DMS114 treated with DMSO at 0.1 percent for 48 hours (cell line): Measurements from ENCODE around the gene HSPD1.

ENCODE experiments used
- DNase-seq: peaks from one replicate; lab custom pipeline; 2025; ENCODE audit not compliant: unreplicated experiment; lab: John Stamatoyannopoulos, UW

The HSPD1 gene

DNA sequence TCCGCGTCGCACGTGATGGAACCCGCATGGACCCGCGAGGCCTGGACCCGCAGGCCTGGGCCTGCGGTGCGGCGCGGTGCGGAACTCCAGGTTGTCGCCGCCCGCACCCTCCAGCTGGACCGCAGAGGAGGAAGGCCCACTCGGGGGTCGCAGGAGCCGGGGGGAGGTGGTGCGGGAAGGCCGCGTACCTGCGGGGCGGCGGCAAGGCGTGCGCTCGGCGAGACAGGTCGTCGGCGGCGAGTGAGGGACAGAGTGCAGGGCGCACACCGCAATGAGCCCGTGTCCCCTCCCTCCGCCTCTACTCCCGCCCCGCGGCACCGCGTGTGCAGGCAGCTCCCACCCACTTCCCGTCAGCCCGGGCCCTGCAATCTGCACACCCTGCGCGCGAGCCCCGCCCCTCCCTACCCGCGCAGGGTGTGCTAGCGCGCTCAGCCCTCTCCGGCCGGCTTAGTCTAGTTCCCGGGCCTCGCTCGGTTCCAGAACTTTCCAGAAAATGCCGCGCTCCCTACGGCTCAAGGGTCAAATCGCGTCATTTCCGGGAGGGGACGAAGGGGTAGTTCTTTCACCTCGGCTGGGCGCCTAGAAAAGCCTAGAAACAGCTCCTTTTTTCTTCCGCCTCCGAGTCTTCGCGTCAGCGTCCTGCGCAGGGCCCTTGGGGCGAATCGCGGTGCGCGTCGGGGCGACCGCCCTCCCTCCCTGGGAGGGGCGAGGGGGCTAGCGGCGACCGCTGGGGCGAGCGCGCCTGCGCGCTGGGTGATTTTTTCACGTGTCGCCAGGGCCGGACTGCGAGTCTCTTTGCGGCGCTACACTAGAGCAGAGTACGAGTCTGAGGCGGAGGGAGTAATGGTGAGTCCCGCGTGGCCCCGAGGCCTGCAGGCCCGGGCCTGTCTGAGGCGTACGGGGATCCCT lies at the start of gene HSPD1, which contains the start of gene HSPE1:
HSPD1 (minus strand) TSS at position 247 of the 909 bp plus-strand sequence. CDS start 992 bp downstream, outside the sequence.
HSPE1 (plus strand) TSS at position 786 of the 909 bp plus-strand sequence; CDS start at position 844, 58 bp downstream.
- DNase-seq = peak; percentile 94

GRCh38 chr2:197548582-197548981 lies 48.9 kb upstream of the HSPD1 start:
- DNase-seq = no peak

- DNase-seq = no peak
These were observed 47.7 kb upstream of the HSPD1 start for GRCh38 chr2:197547163-197547900.

- no peak for DNase-seq
These were observed 43.6 kb upstream of the HSPD1 start for GRCh38 chr2:197543206-197543605.

- DNase-seq = no peak
These were observed 40.1 kb upstream of the HSPD1 start for GRCh38 chr2:197539734-197540133.

DNA sequence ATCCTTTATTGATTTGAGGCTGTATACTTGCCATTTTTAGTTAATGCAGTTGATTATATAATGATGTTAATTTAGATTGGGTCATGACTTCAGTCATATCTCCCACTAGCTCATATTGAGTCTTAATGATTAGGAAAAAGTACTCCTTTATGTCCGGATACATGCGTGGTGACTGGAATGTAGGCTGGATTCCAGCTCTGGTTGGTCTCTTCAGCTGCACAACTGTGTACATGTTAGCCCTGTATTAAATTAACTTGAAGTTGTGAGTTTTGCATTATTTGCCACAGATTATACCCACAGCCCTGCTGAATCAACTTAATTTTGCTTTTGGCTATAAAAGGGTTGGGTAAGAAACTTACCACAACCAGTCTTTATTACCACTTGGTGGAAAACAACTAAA lies 38.8 kb upstream of the HSPD1 start:
- DNase-seq = no peak

DNA sequence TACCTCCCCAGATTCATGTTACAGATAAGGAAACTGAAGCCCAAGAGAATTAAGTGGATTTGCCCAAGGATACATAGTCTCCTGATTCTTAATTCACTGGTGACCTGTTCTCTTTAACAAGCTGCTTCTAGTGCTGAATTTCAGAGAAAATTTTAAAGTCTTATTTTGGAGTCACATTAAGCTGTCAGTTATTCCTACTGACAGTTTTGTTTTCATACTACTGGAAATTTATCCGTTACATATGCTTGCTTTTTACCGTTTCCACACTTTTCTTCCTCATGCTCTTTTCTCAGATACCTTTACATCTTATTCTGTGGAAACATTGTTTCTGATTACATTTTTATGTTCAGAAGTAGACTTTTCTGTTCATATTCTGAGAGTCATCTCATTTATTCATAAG lies 17.5 kb upstream of the HSPD1 start:
- DNase-seq = no peak

DNA sequence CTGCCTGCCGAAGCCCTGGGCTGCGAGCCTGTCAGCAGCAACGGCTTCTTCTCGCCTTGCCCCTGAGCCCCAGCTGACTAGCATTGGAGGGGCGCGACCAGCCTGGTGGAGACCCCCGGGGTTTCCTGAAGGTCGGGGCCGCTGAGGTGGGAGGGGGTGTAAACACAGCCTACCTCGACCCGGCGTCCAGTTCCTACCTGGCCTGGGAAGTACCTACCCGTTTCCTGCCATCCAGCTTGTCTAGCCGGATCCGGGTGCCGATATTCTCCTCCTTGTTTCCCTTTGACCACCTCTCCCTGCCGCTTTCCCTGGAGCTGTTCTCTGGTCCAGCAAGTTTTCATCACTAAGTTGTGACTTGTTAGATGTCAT lies 16.7 kb upstream of the HSPD1 start:
- DNase-seq = no peak

DNA sequence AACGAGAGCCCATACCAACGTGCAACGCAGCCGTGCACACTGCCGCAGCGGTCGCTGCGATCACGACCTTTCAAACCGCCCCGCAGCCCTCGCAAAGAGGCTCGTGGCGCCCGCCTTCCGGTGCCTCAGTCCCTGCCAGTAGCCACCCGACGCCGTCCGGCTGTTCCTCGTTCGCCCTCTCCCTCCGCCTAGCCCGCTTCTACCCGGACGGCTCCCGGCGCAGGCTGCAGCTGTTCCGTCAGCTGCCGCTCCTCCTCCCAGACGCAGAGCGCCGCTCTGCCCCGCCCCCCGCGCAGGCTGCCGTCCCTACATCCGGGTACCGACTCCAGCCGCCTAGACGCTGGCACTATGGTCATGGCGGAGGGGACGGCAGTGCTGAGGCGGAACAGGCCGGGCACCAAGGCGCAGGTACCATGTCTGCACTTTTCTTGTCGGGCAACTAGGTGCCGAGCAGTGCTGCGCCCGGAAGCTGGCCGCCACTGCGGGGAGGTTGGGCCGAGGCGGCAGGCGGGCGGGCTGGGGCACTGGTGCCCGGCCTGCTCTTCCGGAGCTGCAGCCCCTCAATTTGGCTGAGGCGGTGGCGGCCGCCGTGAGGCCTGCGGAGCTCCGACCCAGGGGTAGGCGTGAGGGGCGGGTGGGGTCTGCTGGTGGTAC lies 16.2 kb upstream of the HSPD1 start, which contains the start of gene MOB4:
MOB4 (plus strand) TSS at position 328 of the 654 bp plus-strand sequence; CDS start at position 349, 21 bp downstream.
- DNase-seq = peak; percentile 85

- DNase-seq = no peak
These were observed 15.7 kb upstream of the HSPD1 start for GRCh38 chr2:197515315-197515738.

DNA sequence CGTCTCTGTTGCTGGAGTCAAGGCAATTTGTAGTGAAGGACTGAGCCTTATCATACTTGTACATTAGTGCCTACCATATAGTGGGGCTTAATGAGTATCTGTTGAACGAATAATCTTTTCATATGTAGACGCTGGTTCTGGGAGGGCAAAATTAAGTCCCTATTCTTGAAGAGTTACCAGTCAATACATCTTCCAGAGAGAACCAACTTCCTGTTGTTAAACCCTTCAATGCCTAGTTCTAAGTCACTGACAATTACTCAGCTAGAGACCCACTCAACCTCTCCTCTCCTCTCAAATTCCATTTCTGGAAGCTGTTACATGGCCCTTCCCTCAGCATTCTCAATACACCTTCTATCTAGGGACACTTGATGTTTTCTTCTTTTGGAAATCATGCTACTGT lies 15.1 kb upstream of the HSPD1 start:
- no peak for DNase-seq

- DNase-seq = no peak
These were observed 14.3 kb upstream of the HSPD1 start for GRCh38 chr2:197513915-197514314.

- DNase-seq = no peak
These were observed 7.0 kb upstream of the HSPD1 start for GRCh38 chr2:197506658-197507057.

GRCh38 chr2:197504512-197504911 lies 4.9 kb upstream of the HSPD1 start:
- no peak for DNase-seq

DNA sequence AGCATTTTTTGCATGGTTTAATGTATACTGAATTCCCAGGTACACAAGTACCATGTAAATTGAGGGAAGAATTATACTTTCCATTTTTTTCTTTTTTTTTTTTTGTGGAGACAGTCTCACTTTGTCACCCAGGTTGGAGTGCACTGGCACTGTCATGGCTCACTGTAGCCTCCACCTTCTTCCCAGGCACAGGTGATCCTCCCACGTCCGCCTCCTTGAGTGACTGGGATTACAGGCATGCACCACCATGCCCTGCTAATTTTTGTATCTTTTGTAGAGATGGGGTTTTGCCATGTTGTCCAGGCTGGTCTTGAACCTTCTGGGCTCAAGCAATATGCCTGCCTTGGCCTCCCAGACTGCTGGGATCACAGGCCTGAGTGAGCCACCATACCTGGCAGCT lies 4.4 kb upstream of the HSPD1 start:
- no peak for DNase-seq

DNA sequence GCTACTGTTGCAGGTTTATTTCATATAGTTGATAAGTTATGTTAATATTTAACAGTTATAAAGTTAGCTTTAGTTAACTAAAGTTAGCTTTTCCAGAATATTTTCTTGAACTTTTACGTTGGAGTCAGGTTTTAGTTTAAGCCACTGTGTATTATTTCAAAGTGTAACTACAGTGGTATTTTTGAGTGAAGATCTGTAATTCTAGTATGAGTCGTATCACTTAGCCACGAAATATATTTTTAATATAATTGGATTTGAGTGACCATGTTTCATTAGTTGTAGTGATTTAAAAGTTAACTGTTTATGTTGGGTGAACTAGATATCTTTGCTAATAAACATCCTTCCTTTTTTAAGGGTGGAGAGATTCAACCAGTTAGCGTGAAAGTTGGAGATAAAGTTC lies 3.0 kb upstream of the HSPD1 start:
- no peak for DNase-seq

DNA sequence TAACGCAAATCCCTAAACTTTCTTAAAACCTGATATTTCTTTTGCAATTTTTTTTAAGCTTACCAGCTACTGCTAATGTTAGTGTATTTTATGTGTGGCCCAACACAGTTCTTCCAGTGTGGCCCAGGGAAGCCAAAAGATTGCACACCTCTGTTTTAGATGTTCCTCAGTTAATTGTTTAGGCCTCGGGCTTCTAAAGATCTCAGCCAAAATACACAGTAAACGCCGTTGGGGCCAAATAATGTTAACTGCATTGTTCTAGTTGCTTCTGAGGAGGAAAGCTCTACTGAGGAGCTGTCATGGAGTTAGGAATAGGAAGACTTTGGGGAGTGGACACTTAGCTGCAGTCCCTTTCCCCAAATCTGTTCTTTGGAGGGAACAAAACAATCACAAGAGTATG lies 2.6 kb upstream of the HSPD1 start:
- DNase-seq = no peak

DNA sequence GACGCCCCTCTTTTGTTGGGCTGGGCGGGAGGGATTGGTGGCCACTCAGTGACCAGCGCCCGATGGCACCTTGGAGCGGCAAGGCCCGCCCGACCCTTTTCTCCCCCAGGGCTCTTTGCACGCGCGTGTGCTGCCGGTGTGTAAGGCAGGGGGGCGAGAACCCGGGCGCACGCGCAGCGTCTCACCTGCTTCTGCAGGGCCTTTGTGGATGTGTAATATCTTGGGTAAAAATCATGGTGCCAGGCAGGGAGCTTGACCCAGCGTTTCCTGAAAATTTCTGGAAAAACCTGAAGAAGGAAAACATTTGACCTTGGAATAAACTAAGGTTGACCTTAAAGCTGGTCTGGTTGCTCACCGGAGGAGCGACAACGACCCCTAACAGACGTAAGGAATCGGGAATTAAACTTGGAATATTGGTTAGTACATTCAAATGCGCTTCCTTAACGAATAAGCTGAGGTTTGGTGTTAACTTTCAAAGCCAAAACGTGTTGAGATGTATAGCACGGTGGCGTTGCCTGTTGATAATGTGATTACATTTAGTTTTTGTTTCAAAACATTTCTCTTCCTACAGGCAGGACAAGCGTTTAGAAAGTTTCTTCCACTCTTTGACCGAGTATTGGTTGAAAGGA lies 977 bp upstream of the HSPD1 start:
- DNase-seq = no peak

DNA sequence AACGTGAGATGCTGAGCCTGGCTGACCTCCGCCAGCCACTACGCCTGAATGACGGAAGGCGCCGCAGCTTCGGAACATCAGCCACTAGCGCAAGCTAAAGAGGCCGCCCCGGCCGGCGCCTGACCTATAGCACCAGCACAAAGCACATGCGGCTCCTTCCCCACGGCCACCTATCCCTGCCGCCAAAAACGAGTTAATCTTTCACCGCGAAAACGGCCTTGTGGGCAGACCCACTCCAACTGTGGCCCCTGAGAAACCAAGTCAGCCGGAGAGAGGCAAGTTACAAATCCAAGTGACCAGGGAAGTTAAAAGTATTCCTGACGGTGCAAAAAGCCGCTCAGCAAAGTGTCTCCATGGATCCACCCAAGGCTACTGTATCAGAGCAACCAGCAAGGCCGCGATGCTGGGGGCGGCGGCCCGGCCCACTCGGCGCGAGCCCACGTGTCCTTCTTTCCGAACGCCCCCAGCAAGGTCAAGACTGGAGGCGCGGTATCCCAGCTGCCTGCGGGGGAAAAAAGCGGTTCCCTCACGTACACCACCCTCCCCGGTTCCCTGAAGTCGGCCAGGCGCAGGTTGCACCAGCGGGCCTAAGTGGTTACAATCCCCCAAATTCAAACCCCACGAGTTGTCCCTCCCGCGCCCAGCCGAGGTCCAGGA lies 575 bp downstream of the HSPD1 start:
- DNase-seq = no peak

DNA sequence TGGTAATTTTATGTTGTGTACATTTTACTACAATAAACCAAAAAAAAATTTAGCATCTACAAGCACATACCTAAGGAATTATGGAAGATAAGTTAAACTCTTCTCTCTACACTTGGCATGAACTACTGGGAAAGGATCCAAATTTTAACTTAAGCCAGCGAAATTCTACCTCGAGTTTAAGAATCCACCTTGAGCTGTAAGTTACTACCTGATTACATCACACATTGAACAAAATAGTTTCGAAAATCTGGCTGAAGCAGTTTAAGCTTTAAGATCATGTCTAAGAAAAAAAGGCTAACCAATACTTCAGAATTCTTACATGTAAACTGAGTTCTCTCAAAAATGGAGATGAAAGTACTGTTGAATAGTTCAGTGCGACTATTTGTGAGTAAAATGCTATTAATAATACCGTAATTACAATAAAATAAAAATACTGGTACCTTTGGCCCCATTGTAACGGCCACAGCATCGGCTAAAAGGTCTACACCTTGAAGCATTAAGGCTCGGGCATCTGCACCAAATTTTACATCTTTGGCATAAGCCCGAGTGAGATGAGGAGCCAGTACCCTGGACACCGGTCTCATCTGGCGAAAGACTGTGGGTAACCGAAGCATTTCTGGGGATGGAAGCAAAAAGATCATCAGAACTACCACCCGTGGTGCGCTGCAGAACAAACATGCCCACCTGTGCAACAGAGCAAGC lies 1.3 kb downstream of the HSPD1 start:
- DNase-seq = no peak
